ENCODE results near the gene OR4D9. TPM values are rescaled to one million over a fixed set of nuclear protein-coding genes. Genes with fewer than 3 reads are reported as not detected.
A peak's percentile ranks its signal among the peaks of the same experiment; 100 is the strongest.

The OR4D9 gene
- total and polyA plus RNA-seq, 10 of the 15 experiments (the other 5 are each of a cell fraction or from before 2014, with no cell fraction given): not detected

DNA sequence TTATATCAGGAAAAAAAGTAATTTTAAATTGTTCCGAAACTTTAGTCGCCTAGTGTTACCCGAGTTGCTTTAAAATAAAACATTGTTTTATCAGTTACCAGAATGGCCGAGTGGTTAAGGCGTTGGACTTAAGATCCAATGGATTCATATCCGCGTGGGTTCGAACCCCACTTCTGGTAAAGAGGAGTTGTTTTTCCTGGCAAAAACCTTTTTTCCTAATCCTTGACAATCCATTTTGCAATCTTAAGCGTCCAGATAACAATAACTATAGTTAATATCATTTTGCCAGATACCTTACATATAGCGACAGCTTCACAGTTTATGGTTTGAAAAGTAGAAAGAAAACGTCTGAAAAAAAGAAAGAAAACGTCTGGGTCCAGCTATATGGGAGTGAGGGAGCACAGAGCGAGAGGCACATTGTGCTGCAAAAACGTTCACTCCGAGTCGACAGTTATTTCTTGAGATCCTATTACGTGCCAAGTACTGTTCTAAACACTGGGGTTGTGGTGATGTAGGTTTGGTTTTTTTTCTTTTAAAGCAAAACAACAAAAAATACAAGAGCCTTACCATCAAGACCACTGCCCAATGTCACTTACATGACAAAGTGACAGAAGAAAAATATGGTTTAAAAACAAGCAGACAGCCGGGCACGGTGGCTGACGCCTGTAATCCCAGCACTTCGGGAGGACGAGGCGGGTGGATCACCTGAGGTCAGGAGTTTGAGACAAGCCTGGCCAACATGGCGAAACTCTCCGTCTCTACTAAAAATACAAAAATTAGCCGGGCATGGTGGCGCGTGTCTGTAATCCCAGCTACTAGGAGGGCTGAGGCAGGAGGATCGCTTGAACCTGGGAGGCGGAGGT, 40.6 kb downstream of the OR4D9 start:
- 52% methylated on average over 30 of the region's 30 CpGs for WGBS (ENCODE audit: insufficient coverage, insufficient replicate concordance, low lambda C conversion rate, missing lambda C conversion rate)
- Histone ChIP-seq H3K4me3 (peak overlapping the region; percentile 74), H3K9ac (ENCODE audit: control insufficient read depth, insufficient read depth, low read length) (peak overlapping the region; percentile 72), H3K79me2 (ENCODE audit: control insufficient read depth, insufficient read depth, low read length) (no peaks in the 10 kb centered on the region), H3K4me2 (ENCODE audit: control insufficient read depth, insufficient read depth) (peak overlapping the region; percentile 46), H3K36me3 (ENCODE audit: control insufficient read depth in 2 of 2, insufficient read depth in 2 of 2, low read length in 1 of 2) (no peaks in the 10 kb centered on the region), H3K27ac (ENCODE audit: control insufficient read depth, insufficient read depth) (no peak overlapping the region), H3K4me1 (ENCODE audit: control insufficient read depth, insufficient read depth, low read length) (no peaks in the 10 kb centered on the region), H4K20me1 (ENCODE audit: control insufficient read depth, insufficient read depth) (no peaks in the 10 kb centered on the region), H3K27me3 (replicated peaks in 1 of 2; ENCODE audit: control insufficient read depth in 2 of 2, insufficient read depth in 2 of 2, low read length in 1 of 2) (no peaks in the 10 kb centered on the region), H2AFZ (ENCODE audit: control insufficient read depth, low read depth, low read length) (peak overlapping the region; percentile 70), H3K9me3 (replicated peaks; ENCODE audit: control insufficient read depth, insufficient read depth, low read length) (no peaks in the 10 kb centered on the region)
- ATAC-seq: no peak
- ChIA-PET CTCF (interaction anchor here (1.9 to 2.8 kb wide), 2 partner anchors 9 to 14 kb away, joined by 5 to 10 read pairs; no protein-coding TSS in a partner anchor), POLR2A (interaction anchor here (0.7 kb wide), 1 partner anchor 326 kb away, joined by 4 read pairs; no protein-coding TSS in a partner anchor), SMC1A (ENCODE audit: uncharacterized antibody, unreplicated experiment) (interaction anchor here (1.0 to 1.4 kb wide), 2 partner anchors 9 to 14 kb away, joined by 3 to 4 read pairs; no protein-coding TSS in a partner anchor), RAD21 (ENCODE audit: unreplicated experiment) (interaction anchor here (0.6 kb wide), 1 partner anchor 14 kb away, joined by 3 read pairs; no protein-coding TSS in a partner anchor)
- in situ Hi-C loops (cut with MboI) (loop anchor here (5.0 to 10.0 kb wide), 5 partner anchors 115 to 977 kb away; partner anchors contain the start of genes DTX4, LPXN, MPEG1 and MS4A6A), intact Hi-C loops (cut with micrococcal nuclease; ENCODE audit: unreplicated experiment) (loop anchor here (2.0 to 10.0 kb wide), 4 partner anchors 65 to 977 kb away; partner anchors contain the start of genes LPXN, OSBP, PATL1 and ZFP91)
- no TSS peak for BruUV-seq (replicated peaks)
- FAIRE-seq: no peak
- peak; percentile 96 for TF ChIP-seq ZNF24 (IDR thresholded peaks at IDR 0.05)
- TF ChIP-seq, protein P1, sequence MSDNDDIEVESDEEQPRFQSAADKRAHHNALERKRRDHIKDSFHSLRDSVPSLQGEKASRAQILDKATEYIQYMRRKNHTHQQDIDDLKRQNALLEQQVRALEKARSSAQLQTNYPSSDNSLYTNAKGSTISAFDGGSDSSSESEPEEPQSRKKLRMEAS (IDR thresholded peaks at IDR 0.05; ENCODE audit: low read depth, low read length): no peak
- TF ChIP-seq WRNIP1 (IDR thresholded peaks at IDR 0.05; ENCODE audit: borderline replicate concordance, low read depth, low read length): no peak
- no peak for TF ChIP-seq CHD4 (IDR thresholded peaks at IDR 0.05)
- TF ChIP-seq RELA (IDR thresholded peaks at IDR 0.05; ENCODE audit: borderline replicate concordance, partially characterized antibody): no peak
- TF ChIP-seq IRF4 (IDR thresholded peaks at IDR 0.05; ENCODE audit: low read depth, low read length): no peak
- TF ChIP-seq SPI1 (IDR thresholded peaks at IDR 0.05; ENCODE audit: borderline replicate concordance, insufficient read depth, low read depth, low read length): no peak
- peak; percentile 5; the same call in 1 of the 2 replicates for TF ChIP-seq RUNX3 (IDR thresholded peaks at IDR 0.05; ENCODE audit: low read length)
- no peak for TF ChIP-seq ETV6 (conservative IDR thresholded peaks at IDR 0.05 in 1 of 2, IDR thresholded peaks at IDR 0.05 in 1 of 2; ENCODE audit: borderline replicate concordance in 1 of 2, low read depth in 1 of 2)
- TF ChIP-seq, protein P2, sequence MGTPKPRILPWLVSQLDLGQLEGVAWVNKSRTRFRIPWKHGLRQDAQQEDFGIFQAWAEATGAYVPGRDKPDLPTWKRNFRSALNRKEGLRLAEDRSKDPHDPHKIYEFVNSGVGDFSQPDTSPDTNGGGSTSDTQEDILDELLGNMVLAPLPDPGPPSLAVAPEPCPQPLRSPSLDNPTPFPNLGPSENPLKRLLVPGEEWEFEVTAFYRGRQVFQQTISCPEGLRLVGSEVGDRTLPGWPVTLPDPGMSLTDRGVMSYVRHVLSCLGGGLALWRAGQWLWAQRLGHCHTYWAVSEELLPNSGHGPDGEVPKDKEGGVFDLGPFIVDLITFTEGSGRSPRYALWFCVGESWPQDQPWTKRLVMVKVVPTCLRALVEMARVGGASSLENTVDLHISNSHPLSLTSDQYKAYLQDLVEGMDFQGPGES (IDR thresholded peaks at IDR 0.05): no peak
- TF ChIP-seq SREBF2 (IDR thresholded peaks at IDR 0.05; ENCODE audit: low read length): peak; percentile 86
- TF ChIP-seq TARDBP (IDR thresholded peaks at IDR 0.05; ENCODE audit: borderline replicate concordance): peak; percentile 78; the same call in 1 of the 2 replicates
- TF ChIP-seq ZNF384 (IDR thresholded peaks at IDR 0.05; ENCODE audit: borderline replicate concordance, low read depth, low read length): peak; percentile 32; the same call in 1 of the 2 replicates
- TF ChIP-seq SUPT20H (IDR thresholded peaks at IDR 0.05; ENCODE audit: borderline replicate concordance, control insufficient read depth, low read depth, low read length): no peak
- no peak for TF ChIP-seq CBFB (IDR thresholded peaks at IDR 0.05; ENCODE audit: low read depth)
- TF ChIP-seq ZSCAN29 (IDR thresholded peaks at IDR 0.05): peak; percentile 81; the same call in 1 of the 2 replicates
- TF ChIP-seq PAX8 (IDR thresholded peaks at IDR 0.05): no peak
- TF ChIP-seq IKZF2 (IDR thresholded peaks at IDR 0.05): no peak
- no peak for TF ChIP-seq ESRRA (IDR thresholded peaks at IDR 0.05; ENCODE audit: low read length)
- TF ChIP-seq CBX3 (IDR thresholded peaks at IDR 0.05; ENCODE audit: borderline replicate concordance, low read depth): no peak
- TF ChIP-seq RCOR1 (conservative IDR thresholded peaks at IDR 0.05; ENCODE audit: low read depth, low read length): no peak
- no peak for TF ChIP-seq TCF7 (IDR thresholded peaks at IDR 0.05; ENCODE audit: borderline replicate concordance)
- DNase-seq (ENCODE audit: low read depth, low spot score): no peak

All from GM12878 (cell line).